Measurements from ENCODE around the gene FOXP1.

GRCh38 chr3:70951316-70951715, 632.2 kb downstream of the FOXP1 start:
- TF ChIP-seq ZFP3 (CRISPR knock-in tag; IDR thresholded peaks at IDR 0.05) = no peak
- TF ChIP-seq ZFP30 (CRISPR knock-in tag; IDR thresholded peaks at IDR 0.05) = no peak
- TF ChIP-seq ARNTL (CRISPR knock-in tag; IDR thresholded peaks at IDR 0.05; ENCODE audit: borderline replicate concordance, low read depth) = no peak
- TF ChIP-seq ZNF70 (CRISPR knock-in tag; IDR thresholded peaks at IDR 0.05) = no peak

Measured in SK-N-SH treated with all-trans-retinoic acid at 6 μM for 48 hours (cell line).